Spleen (tissue), 7 donors: ENCODE measurements around the gene CSNK2B.

Experiments used
- POLR2A ChIP-seq, 3 donors: fragments of 450-650 bp; IDR thresholded peaks; one replicate each; pipeline ENCODE4 v1.5.1; 2017; ENCODE audit warnings: antibody characterized with exemption in 3 of 3, mild to moderate bottlenecking in 1 of 3
- POLR2AphosphoS5 ChIP-seq, 3 donors: sonication (generic); formaldehyde crosslinking; IDR thresholded peaks; one replicate each; pipeline ENCODE4 v1.5.1; 2017; ENCODE audit warnings: antibody characterized with exemption in 3 of 3
- TF ChIP-seq, protein P1 (sequence below), 11 experiments: fragments of 200-600 bp in 7 of 11; fragments of 450-650 bp in 4 of 11; sonication (generic) in 4 of 11; IDR thresholded peaks in 8 of 11; conservative IDR thresholded peaks in 3 of 11; 1 replicate in 7 of 11; 2 replicates in 4 of 11; pipeline versions ENCODE4 v1.4.0 to v1.8.0; 2016 to 2021; ENCODE audit warnings: antibody characterized with exemption in 11 of 11, inconsistent platforms in 4 of 11, mild to moderate bottlenecking in 1 of 11
- donor health status: DM: no; HTN: no; CAD: no; lungs with moderate emphysema.
- donor health status: DM: no; HTN: no; CAD: no.
- donor health status: DM: no; HTN: no; CAD: no.

GRCh38 chr6:31687321-31687720 is 21.4 kb downstream of the CSNK2B start:
- TF ChIP-seq POLR2AphosphoS5 (IDR thresholded peaks at IDR 0.05) (peak in 2 of 3 donors; percentile 1 to 15), POLR2A (IDR thresholded peaks at IDR 0.05) (no peak)
- TF ChIP-seq, protein P1, sequence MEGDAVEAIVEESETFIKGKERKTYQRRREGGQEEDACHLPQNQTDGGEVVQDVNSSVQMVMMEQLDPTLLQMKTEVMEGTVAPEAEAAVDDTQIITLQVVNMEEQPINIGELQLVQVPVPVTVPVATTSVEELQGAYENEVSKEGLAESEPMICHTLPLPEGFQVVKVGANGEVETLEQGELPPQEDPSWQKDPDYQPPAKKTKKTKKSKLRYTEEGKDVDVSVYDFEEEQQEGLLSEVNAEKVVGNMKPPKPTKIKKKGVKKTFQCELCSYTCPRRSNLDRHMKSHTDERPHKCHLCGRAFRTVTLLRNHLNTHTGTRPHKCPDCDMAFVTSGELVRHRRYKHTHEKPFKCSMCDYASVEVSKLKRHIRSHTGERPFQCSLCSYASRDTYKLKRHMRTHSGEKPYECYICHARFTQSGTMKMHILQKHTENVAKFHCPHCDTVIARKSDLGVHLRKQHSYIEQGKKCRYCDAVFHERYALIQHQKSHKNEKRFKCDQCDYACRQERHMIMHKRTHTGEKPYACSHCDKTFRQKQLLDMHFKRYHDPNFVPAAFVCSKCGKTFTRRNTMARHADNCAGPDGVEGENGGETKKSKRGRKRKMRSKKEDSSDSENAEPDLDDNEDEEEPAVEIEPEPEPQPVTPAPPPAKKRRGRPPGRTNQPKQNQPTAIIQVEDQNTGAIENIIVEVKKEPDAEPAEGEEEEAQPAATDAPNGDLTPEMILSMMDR (IDR thresholded peaks at IDR 0.05 in 8 of 11, conservative IDR thresholded peaks at IDR 0.05 in 3 of 11), result no peak
